CD4-positive, alpha-beta T cell treated with Interleukin-17A for 4 hours (primary cell): Measurements from ENCODE around the gene CACNG1.

Experiments
- DNase-seq: peaks from one replicate; pipeline ENCODE4 v3.0.0-alpha.2; 2020; ENCODE audit warnings: mixed read lengths

The CACNG1 gene

DNA sequence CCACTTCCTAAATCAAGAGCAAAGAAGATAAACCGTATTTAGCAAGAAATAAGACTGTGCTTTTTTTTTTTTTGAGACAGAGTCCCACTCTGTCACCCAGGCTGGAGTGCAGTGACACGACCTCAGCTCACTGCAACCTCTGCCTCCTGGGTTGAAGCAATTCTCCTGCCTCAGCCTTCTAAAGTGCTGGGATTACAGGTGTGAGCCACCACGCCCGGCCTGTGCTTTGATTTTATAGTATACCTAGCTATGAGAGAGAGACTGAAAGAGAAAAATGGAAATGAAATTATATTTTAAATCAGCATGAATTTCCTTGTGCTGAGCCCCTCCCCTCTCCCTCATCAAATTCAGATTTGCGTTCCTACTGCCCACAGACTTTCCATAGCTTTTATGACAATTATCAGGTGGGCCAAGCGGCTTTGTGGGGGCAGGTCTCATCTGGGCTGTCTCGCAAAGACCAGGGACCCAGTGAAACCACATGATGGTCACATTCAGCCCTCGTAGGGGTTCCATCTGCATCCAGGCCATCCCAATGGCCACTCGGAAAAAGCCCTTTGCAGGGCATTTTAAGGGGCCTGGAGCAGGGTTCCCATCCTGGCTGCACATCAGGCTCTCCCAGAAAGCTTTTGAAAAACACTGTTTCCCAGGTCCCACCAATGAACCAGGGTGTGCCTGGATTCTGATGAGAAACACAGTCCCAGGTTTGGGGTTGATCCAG, 8.5 kb downstream of the CACNG1 start:
- DNase-seq, result no peak

DNA sequence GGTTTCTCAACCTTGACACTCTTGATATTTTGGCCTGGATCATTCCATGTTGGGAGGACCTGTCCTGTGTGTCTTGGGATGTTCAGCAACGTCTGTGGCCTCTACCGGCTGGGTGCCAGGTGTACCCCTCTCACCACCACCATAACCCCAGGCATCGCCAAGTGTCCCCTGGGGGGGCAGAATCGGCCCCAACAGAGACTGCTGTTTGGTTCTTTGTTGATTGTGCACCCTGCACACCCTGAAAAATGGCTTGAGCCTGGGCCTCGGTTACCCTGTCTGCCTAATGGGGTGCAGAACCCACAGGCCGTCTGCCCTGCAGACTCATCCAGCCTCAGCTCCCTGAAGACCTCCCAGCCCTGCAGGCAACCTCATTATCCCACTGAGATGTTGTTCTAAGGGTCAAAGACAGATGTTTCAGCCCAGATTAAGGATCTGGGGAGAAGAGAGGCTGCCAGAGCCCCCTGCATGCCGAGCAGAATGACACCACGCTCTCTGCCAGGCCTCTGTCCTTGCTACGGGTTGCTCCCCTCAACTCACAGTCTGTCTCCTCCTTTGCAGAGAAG, 9.2 kb downstream of the CACNG1 start:
- DNase-seq, result no peak

DNA sequence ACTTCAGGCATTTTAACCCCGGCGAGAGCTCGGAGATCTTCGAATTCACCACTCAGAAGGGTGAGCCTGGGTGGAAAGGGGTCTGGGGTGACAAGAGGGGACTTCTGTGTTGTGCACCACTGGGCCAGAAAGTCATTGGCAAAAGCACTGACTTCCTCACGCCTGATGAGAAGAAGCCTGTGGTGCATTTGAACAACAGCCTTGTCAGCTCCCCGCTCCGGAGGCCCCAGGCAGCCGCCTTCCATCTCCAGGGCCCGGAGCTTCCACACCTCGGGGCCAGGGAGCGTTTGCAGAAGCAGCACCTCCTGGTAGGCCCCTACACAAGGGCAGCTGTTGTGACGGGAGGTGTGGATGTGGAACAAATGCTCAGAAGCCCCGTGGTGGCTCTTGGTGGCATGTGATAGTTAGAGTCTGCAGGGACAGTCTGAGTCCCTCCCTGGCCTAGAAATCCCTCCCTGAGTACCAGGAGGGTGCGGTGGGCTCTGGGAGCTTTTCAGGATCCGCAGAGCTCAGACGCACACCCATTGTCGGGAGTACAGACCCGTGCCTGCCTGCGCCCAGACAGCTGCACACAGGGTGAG, 9.7 kb downstream of the CACNG1 start:
- DNase-seq, result no peak

DNA sequence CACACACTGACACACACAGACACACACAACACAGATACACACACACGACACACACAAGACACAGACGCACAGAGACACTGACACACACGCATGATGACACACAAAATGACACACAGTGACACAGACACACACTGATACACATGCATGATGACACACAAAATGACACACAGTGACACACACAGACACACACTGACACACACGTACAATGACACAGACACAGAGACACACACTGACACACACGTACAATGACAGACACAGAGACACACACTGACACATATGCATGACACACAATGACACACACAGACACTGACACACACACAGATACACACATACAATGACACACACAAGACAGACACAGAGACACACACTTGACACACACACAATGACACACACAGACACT, 10.3 kb downstream of the CACNG1 start:
- no peak for DNase-seq

DNA sequence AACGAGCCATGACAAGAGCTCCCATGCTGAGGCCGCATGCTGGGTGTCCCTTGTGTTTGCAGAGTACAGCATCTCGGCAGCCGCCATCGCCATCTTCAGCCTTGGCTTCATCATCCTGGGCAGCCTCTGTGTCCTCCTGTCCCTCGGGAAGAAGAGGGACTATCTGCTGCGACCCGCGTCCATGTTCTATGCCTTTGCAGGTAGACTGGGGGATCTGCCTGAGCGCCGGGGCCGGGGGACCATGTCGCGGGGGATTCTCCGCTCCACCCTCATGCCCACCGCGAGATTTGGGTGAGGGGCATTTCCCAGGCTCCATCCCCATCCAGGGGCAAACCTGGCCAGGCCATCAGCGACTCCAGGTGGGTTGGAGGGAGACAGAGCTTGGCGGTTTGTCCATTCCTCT, 10.7 kb downstream of the CACNG1 start:
- DNase-seq, result no peak

DNA sequence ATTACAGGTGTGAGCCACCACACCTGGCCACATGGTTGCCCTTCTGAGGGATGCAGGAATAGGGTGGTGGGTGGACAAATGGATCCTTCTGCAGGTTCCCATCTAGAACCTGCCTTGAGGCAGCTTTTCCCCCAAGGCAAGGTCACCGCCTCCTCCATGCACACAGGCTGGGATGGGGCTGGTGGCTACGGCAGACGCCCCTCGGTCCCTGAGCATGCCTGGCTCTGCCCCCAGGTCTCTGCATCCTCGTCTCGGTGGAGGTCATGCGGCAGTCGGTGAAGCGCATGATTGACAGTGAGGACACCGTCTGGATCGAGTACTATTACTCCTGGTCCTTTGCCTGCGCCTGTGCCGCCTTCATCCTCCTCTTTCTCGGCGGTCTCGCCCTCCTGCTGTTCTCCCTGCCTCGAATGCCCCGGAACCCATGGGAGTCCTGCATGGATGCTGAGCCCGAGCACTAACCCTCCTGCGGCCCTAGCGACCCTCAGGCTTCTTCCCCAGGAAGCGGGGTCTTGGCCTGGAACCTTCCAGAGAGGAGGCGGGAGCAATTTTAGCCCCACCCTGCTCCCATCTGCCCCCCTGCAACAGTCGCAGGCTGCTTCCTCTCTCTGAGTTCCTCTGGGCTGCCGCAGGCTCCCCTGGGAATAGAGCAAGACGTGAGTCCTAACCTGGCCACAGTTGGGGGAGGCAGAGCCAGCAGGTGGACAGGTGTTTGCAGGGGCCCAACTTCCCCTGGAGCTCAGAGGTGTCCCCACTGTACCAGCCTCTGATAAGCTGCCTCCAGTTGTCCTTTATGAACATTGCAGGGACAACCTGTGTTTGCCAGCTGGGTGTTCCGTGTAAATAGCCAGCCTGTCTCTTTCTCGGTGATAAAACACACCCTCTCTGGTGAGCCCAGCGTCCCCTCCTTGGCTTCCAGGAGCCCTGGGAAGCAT, 11.7 kb downstream of the CACNG1 start:
- DNase-seq, result no peak

DNA sequence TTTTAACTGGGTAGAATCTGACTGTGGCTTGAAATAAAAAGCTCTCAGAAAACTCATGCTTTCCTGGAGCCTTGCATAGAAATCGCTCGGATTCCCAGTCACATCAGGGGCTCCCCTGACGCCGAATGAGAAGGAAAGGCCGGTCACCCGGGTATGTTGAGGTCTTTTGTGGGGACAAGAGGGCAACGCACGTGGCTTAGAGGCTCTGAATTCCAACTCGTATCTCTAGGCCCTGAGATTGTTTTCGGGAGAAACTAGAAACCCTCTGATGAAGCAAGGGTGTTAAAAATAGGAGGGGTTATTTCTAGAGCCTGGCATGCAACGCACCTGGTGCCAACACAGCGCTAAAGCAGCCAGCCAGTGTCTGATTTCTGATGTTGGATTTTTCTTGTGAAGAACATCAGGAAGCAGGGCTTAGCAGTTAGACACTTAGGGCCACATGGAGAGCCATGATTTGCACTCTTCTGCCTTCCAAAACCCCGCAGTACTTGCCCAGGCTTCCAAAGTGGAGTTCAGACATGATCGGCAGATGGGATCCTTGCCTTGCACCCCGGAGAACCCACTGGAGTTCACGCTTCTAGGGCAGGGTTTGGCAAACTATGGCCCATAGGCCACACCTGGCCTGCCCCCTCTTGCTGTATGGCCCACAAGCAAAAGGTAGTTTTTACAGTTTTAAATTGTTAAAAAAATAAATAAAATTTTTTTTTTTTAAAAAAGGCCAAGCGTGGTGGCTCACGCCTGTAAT, 12.6 kb downstream of the CACNG1 start:
- no peak for DNase-seq

DNA sequence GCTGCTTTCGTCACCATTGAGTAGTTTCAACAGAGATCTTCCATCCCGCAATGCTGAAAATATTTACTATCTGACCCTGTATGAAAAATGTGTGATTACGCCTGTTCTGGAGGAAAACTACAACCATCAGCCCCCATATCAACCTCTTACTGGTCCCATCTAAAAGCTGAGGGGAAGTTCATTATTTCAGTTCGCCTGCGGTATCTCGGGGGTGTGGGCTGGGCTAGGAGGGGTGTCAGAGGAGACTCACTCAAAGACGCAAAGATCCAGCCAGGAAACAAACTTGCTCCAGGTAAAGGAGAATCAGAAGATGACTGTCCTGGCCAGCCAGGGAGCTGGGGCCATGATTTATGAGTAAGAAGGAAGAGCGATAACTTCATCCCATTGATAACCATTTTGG, 13.7 kb downstream of the CACNG1 start:
- no peak for DNase-seq

DNA sequence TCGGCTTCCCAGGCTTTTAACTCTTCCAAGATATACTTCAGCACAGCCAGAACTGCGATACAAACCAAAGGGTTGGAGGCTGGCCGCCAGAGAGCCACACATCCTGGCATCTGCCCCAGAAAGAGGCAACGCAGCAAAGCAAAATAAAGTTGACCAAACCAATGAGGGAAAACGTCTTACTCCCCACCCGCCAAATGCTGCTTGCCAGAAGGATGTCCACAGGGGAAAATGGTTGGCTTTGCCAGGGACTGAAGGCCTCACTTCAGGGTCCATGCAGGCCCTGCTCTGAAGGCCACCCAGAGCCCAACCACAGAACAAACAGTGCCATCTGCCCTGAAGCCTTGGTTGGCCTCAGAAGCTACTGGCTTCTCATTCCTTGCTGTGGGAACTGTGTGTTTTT, 15.0 kb downstream of the CACNG1 start:
- no peak for DNase-seq

DNA sequence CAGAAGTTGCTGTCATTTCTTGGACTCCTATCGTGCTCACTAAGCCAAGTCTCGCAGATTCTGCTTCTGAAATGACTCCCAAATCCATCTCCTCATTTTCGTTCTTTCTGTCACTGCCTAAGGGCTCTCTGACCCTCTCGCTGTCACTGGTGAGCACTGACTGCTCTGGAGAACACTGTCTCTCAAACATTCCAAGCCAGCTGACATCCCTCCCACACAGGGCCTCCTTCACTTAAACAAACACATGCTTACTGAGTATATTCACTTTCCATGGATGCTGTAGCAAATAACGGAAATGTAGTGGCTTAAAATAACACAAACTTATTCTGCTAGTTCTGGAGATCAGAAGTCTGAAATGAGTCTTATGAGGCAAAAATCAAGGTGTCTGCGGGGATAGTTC, 18.8 kb downstream of the CACNG1 start:
- DNase-seq, result no peak

DNA sequence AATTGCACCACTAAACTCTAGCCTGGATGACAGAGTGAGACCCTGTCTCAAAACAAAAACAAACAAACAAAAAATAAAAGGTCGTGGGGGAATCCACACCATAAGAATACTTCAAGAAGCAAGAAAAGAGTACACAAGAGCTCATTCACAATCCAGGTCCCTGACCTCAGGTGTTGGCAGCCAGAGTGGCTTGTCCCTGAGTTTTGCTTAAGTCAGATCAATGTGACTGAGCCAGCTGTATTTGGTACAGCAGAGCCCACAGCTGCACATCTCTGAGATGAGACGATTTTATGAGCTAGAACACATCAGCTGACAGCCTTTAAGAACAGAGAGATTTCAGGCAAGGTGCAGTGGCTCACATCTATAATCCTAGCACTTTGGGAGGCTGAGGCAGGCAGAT, 22.4 kb downstream of the CACNG1 start:
- DNase-seq, result no peak

DNA sequence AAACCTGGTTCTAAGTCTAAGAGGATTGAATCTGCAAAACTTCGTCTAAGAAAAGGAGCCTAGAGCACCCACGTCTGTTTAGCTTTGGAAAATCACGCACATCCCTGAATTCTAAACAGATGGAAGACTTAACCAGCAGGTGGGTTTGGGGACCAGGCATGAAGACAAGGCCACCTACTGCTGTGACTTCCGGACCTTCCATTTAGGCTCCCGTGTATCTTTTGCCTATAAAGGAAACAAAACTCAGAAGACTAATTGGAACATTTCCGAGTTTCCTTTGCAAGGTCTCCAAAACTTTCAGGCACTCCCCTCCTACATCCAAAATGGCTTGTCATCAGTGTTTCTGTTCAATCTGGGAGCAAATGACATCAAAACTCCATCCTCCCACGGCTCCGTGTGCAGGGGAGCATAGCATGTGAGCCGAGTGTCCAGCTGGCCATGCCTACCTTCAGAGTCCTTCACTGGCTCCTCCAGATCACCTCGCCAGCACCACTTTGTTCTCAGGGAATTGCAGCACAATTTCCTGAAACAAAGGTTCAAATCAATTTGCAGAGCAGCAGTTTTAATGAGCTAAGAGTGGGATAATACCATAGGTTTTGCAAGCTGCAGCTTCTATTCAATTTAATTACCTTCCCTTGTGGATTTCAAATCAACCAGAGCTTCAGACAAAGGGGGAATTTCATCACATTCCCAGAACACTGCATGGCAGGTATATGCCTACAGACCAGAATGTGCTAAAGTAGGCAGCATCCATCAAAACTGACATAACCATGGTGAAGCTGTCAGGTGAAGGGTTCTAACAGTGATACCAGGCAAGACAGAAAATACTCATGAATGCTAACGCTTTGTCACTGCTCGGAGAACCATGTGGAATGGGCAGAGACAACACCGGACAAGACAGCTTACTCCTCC, 23.5 kb downstream of the CACNG1 start:
- no peak for DNase-seq

DNA sequence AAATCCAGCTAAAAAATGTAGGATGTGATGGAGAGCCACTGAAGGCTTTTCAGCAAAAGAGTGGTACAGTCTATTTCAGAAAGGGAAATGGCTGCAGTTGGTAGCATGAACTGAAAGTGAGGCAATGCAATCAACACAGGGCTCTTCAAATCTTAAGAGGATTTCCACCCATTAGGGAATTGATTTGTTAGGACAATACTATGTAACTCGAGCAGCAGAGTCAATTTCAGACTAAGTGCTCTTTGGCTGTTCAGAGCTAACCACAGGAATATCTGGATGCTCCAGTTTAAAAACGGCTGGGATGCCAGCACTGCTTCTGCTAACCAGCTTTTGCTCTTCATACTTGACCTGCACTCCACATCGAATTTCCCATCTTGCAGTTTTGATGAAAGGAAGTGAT, 24.6 kb downstream of the CACNG1 start:
- no peak for DNase-seq

DNA sequence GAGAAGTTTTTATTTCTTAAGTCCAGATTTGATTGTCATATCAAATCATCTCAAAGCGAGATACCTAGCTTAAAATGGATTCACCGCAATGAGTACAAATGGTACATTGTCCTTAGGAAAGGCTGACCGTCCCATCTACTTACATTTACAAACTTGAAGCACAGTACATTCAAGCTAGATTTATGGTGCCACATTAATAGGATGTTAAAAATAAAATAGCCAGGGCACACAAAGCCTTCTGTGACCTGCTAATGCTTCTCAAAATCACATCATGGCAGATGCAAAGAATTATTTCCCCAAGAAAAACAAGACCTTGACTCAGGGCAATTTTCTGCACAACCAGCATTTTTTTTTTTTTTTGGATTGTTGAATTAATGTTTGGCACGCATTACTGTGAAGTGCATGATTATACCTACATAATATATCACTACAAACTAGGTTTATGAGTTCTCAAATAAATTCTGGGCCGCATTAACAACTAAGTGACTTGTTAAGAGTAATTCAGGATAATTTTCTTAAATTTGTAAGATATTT, 25.3 kb downstream of the CACNG1 start:
- DNase-seq, result no peak

DNA sequence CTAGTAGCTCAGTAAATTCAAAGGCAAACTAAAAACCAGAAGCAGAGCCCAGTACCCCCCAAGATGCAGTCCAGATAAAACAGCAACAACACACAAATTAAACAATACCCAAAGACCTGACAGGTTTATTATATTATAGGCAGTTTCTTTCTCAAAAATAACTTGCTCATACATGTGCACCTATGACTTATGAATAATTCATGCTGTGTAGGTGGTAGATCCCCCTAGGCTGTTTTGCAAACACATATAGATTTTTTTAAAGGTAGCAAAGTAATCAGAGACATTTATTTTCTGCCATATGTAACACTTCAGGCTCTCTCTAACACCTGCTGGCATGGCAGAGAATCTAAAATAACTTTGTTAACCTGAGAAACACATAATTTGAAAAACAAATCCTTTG, 27.2 kb downstream of the CACNG1 start:
- DNase-seq, result no peak

DNA sequence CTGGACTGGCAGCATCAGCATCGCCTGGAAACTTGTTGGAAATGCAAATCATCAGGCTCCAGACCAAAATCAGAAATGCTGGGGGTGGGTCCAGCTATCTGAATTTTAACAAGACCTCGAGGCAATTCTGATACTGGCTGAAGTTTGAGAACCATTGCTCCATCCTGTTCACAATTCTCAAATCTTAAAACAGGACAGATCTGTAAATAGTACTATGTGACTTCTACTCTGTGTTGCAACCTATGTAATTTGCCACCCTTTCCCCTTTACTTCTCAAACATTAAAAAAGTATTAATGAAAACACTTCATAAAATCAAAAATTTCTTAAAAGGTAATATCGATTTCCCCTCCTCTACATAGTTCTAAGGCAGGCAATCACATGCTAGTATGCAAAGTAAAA, 28.5 kb downstream of the CACNG1 start:
- no peak for DNase-seq

DNA sequence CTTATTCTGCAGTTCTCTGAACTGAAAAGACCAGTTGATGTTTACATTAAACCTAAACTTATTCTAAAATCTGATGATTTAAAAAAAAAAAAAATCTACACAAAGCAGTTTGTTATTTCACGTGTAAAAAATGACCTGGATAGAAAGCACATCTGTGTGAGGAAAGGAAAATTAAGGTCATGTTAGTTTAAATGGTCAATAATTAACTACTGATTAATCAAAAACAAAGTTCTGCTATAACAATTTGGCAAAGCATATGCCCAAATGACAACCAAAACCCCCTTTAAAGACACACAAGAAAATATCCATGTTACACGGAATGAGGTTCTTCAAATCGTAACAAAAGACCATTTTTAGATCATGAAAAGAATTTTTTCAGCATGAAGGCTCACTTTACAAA, 30.4 kb downstream of the CACNG1 start:
- DNase-seq, result no peak

DNA sequence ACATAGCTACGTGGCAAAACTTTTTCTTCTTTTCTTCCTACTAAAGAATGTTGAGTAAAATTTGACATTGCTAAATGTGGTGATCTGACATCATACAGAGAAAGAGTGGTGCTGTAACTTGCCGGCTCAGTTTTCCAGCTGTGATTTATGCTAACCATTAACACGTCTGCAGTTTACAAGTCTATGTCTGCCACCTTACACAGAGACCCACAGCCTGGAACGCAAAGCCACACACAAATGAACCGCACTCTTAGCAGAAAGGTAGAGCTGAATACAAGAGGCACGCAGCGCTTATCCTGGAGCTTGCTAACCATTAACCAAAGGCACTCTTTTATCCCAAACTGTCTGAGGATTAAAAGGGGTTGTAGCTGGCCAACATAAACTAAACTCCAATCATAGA, 31.9 kb downstream of the CACNG1 start:
- DNase-seq, result no peak

DNA sequence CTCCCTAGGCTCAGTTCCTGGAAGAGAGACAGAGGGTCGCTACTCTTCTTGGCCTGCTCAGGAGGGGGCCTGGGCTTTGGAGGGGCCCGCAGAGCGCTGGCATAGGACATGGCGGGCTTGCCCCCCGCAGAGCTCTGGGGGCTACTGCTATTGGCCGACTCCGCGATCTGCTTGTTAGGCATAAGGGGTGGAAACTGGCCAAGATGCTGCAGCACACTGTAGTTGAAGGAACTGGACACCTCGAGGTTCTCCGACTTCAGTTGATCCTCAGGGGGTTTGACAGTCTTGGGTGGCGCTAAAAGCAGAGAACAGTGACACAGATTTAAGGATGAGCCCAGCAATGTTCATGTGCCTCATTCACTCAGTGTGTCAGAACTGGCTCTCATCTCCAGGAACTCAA, 33.9 kb downstream of the CACNG1 start:
- no peak for DNase-seq

DNA sequence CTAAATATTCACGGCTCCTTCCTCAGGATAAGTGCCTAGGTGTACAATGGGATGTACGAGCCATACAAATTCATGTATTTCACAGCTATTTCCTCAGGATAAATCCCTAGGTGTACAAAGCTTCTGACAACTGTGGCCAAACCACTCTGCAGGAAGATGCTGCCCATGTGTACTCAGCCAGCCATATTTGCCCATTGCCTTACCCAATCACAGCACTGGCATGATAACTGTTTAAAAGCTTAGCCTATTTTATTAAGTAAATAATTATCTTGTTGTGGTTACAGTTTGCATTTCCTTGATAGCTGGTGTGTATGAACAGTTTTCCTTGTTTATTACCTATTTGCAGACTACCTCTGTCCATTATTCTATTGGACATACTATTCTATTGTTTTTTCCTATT, 35.1 kb downstream of the CACNG1 start:
- no peak for DNase-seq

DNA sequence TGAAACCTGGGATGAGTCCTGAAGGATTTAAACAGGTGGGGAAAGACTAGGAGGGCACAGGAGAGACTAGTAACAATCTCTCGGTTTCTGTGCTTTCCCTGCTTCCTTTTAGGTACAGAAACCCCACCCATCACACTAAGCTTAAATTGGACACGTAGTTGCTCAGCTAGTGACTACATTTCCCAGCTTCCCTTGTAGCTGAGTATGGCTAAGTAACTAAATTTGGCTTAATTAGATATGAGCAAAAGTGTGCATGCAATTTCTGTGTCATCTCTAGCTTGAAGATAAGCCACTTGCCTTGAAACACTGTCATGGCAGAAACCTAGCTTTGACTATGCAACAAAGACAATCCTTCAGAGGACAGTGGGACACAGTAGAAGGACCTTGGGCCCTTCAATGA, 36.5 kb downstream of the CACNG1 start:
- DNase-seq, result no peak

DNA sequence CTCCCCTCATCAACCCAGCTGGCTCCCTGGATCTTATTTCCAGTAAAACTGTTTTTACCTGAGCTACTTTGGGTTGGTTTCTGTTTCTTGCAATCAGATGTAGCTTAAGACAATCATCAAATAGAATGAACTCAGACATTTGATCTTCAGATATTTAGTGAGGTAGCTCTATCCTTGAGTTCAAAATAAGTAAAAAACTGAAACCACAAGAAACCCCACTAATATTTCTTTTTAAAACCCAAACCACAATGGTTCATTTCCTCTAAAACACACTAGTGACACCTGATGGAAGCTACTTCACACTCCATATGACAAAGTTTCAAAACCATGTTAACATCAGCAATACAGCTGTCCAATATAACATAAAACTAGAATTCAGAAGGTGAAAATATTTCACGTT, 37.8 kb downstream of the CACNG1 start:
- DNase-seq, result no peak
